Measurements from ENCODE around the gene MAPK1.

Gene MAPK1

GRCh38 chr22:21868651-21869050 is 1.2 kb upstream of the MAPK1 start:
- ATAC-seq: no peak
- TF ChIP-seq OSR1 (CRISPR knock-in tag; IDR thresholded peaks at IDR 0.05) (no peak), SNAI2 (CRISPR knock-in tag; IDR thresholded peaks at IDR 0.05) (no peak), TSHZ2 (CRISPR knock-in tag; IDR thresholded peaks at IDR 0.05) (no peak), GLIS3 (CRISPR knock-in tag; IDR thresholded peaks at IDR 0.05) (no peak), ZNF70 (CRISPR knock-in tag; IDR thresholded peaks at IDR 0.05) (no peak), ZNF8 (CRISPR knock-in tag; IDR thresholded peaks at IDR 0.05) (no peak), PPARA (CRISPR knock-in tag; IDR thresholded peaks at IDR 0.05; ENCODE audit: borderline replicate concordance) (no peak), ISL1 (CRISPR knock-in tag; IDR thresholded peaks at IDR 0.05) (no peak), PATZ1 (CRISPR knock-in tag; IDR thresholded peaks at IDR 0.05; ENCODE audit: borderline replicate concordance) (no peak), POU6F1 (CRISPR knock-in tag; IDR thresholded peaks at IDR 0.05; ENCODE audit: borderline replicate concordance, low read depth) (no peak), ZFP30 (CRISPR knock-in tag; IDR thresholded peaks at IDR 0.05) (no peak), ARNTL (CRISPR knock-in tag; IDR thresholded peaks at IDR 0.05; ENCODE audit: borderline replicate concordance, low read depth) (no peak), ESRRG (CRISPR knock-in tag; IDR thresholded peaks at IDR 0.05) (no peak), CSDC2 (CRISPR knock-in tag; IDR thresholded peaks at IDR 0.05) (no peak), TCF4 (CRISPR knock-in tag; IDR thresholded peaks at IDR 0.05; ENCODE audit: borderline replicate concordance) (no peak), ZNF565 (CRISPR knock-in tag; conservative IDR thresholded peaks at IDR 0.05; ENCODE audit: low read depth) (no peak), ZFP3 (CRISPR knock-in tag; IDR thresholded peaks at IDR 0.05) (no peak)

- ATAC-seq: peak; percentile 51; the same call in 2 of the 3 replicates
- TF ChIP-seq PATZ1 (CRISPR knock-in tag; IDR thresholded peaks at IDR 0.05; ENCODE audit: borderline replicate concordance) (no peak), ZC3H10 (CRISPR knock-in tag; IDR thresholded peaks at IDR 0.05) (no peak), BACH2 (CRISPR knock-in tag; IDR thresholded peaks at IDR 0.05; ENCODE audit: borderline replicate concordance) (no peak), RARB (CRISPR knock-in tag; IDR thresholded peaks at IDR 0.05) (no peak), ESRRG (CRISPR knock-in tag; IDR thresholded peaks at IDR 0.05) (no peak), ZFP3 (CRISPR knock-in tag; IDR thresholded peaks at IDR 0.05) (no peak), PPARA (CRISPR knock-in tag; IDR thresholded peaks at IDR 0.05; ENCODE audit: borderline replicate concordance) (no peak), GLIS3 (CRISPR knock-in tag; IDR thresholded peaks at IDR 0.05) (no peak), CSDC2 (CRISPR knock-in tag; IDR thresholded peaks at IDR 0.05) (no peak), TSHZ2 (CRISPR knock-in tag; IDR thresholded peaks at IDR 0.05) (no peak), ZNF565 (CRISPR knock-in tag; conservative IDR thresholded peaks at IDR 0.05; ENCODE audit: low read depth) (no peak), ARNTL (CRISPR knock-in tag; IDR thresholded peaks at IDR 0.05; ENCODE audit: borderline replicate concordance, low read depth) (no peak), POU6F1 (CRISPR knock-in tag; IDR thresholded peaks at IDR 0.05; ENCODE audit: borderline replicate concordance, low read depth) (no peak), CSRNP3 (CRISPR knock-in tag; IDR thresholded peaks at IDR 0.05) (no peak), ISL1 (CRISPR knock-in tag; IDR thresholded peaks at IDR 0.05) (no peak), ZNF70 (CRISPR knock-in tag; IDR thresholded peaks at IDR 0.05) (no peak)
These were observed 465 bp downstream of the MAPK1 start for GRCh38 chr22:21866833-21867527.

Measured in SK-N-SH treated with all-trans-retinoic acid at 6 μM for 48 hours (cell line).